Hepatocyte (in vitro differentiated cells): ENCODE results near the gene LRCH1.

ENCODE experiments used
- EZH2phosphoT487 ChIP-seq: fragments of 200-600 bp; sonication (generic); IDR thresholded peaks from one replicate; pipeline ENCODE4 v1.6.1; 2018; ENCODE audit warnings: antibody characterized with exemption, mild to moderate bottlenecking, low read depth, moderate library complexity; ENCODE audit not compliant: unreplicated experiment, severe bottlenecking
- TF ChIP-seq, protein P1 (sequence below): fragments of 200-600 bp; sonication (generic); IDR thresholded peaks from 2 replicates; pipeline ENCODE4 v1.5.1; 2016; ENCODE audit warnings: antibody characterized with exemption, mild to moderate bottlenecking; ENCODE audit not compliant: poor library complexity

GRCh38 chr13:46612267-46612666 is 59.3 kb downstream of the LRCH1 start:
- TF ChIP-seq, protein P1, sequence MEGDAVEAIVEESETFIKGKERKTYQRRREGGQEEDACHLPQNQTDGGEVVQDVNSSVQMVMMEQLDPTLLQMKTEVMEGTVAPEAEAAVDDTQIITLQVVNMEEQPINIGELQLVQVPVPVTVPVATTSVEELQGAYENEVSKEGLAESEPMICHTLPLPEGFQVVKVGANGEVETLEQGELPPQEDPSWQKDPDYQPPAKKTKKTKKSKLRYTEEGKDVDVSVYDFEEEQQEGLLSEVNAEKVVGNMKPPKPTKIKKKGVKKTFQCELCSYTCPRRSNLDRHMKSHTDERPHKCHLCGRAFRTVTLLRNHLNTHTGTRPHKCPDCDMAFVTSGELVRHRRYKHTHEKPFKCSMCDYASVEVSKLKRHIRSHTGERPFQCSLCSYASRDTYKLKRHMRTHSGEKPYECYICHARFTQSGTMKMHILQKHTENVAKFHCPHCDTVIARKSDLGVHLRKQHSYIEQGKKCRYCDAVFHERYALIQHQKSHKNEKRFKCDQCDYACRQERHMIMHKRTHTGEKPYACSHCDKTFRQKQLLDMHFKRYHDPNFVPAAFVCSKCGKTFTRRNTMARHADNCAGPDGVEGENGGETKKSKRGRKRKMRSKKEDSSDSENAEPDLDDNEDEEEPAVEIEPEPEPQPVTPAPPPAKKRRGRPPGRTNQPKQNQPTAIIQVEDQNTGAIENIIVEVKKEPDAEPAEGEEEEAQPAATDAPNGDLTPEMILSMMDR, result no peak
- TF ChIP-seq EZH2phosphoT487, result no peak
